ENCODE results near the gene OR2H2. TPM values are rescaled to one million over a fixed set of nuclear protein-coding genes. Genes with fewer than 3 reads are reported as not detected.

The OR2H2 gene
- total RNA-seq, 1 donor from 2014 or later: not detected

DNA sequence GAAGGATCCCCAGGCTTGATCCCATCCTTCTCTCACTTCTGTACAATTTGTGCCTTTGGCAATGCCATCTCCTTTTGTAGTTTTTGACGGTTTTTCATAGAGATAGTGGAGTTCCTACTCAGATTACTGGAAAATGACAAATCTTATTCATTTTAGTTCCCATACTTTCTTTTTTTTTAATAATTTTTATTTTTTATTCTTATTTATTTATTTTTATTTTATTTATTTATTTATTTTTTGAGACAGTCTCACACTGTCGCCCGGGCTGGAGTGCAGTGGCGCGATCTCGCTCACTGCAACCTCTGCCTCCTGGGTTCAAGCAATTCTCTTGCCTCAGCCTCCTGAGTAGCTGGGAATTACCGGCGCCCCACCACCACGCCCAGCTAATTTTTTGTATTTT lies 52.3 kb downstream of the OR2H2 start:
- peaks cover 9% of the 10 kb centered on the region for H3K4me1 Mint-ChIP-seq (ENCODE audit: low read depth, unreplicated experiment)
- H4K20me1 ChIP-seq (ENCODE audit: insufficient read depth, low read length): no peaks in the 10 kb centered on the region
- no peaks in the 10 kb centered on the region for H3K9me3 Mint-ChIP-seq (ENCODE audit: unreplicated experiment)
- H3K4me3 Mint-ChIP-seq (ENCODE audit: unreplicated experiment): no peak overlapping the region
- no peak overlapping the region for H3K9ac ChIP-seq (ENCODE audit: low read length)
- DNase-seq (ENCODE audit: low read depth): no peak
- H3K79me2 ChIP-seq (ENCODE audit: insufficient read depth, low read length): no peaks in the 10 kb centered on the region
- peaks cover 3% of the 10 kb centered on the region for H3K27me3 Mint-ChIP-seq (ENCODE audit: low read depth, unreplicated experiment)
- H3K4me1 ChIP-seq (ENCODE audit: insufficient read depth, low read length): peaks cover 7% of the 10 kb centered on the region
- H3K36me3 ChIP-seq (ENCODE audit: insufficient read depth, low read length): no peaks in the 10 kb centered on the region
- no peak overlapping the region for H3K27ac Mint-ChIP-seq (ENCODE audit: unreplicated experiment)
- H2AFZ ChIP-seq (ENCODE audit: low read depth, low read length): no peak overlapping the region
- H3K27me3 ChIP-seq (ENCODE audit: insufficient read depth, low read length): no peaks in the 10 kb centered on the region
- no peak for FAIRE-seq
- no peak overlapping the region for H3K27ac ChIP-seq (ENCODE audit: low read depth, low read length)
- no peak for TF ChIP-seq EZH2 (IDR thresholded peaks at IDR 0.05; ENCODE audit: insufficient read depth, low read length)
- TF ChIP-seq, protein P1, sequence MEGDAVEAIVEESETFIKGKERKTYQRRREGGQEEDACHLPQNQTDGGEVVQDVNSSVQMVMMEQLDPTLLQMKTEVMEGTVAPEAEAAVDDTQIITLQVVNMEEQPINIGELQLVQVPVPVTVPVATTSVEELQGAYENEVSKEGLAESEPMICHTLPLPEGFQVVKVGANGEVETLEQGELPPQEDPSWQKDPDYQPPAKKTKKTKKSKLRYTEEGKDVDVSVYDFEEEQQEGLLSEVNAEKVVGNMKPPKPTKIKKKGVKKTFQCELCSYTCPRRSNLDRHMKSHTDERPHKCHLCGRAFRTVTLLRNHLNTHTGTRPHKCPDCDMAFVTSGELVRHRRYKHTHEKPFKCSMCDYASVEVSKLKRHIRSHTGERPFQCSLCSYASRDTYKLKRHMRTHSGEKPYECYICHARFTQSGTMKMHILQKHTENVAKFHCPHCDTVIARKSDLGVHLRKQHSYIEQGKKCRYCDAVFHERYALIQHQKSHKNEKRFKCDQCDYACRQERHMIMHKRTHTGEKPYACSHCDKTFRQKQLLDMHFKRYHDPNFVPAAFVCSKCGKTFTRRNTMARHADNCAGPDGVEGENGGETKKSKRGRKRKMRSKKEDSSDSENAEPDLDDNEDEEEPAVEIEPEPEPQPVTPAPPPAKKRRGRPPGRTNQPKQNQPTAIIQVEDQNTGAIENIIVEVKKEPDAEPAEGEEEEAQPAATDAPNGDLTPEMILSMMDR (IDR thresholded peaks at IDR 0.05; ENCODE audit: insufficient read depth, low read depth, low read length): no peak
- H3K4me2 ChIP-seq (ENCODE audit: low read length): no peak overlapping the region
- H3K9me3 ChIP-seq (ENCODE audit: insufficient read depth, low read depth, low read length): no peaks in the 10 kb centered on the region
- no peaks in the 10 kb centered on the region for H3K36me3 Mint-ChIP-seq (ENCODE audit: low read depth, unreplicated experiment)
- H3K4me3 ChIP-seq (ENCODE audit: insufficient read depth, low read depth, low read length): no peak overlapping the region

Other genes with a start within 250 kb of the OR2H2 start
- not detected in 2 replicates for gene OR5V1, start 216.3 kb upstream of the OR2H2 start, total RNA-seq
- not detected in 2 replicates for gene OR12D3, start 209.8 kb upstream of the OR2H2 start, total RNA-seq
- gene OR12D2, start 189.5 kb upstream of the OR2H2 start, total RNA-seq: not detected in 2 replicates
- gene OR12D1, start 170.2 kb upstream of the OR2H2 start, total RNA-seq: not detected in 2 replicates
- not detected in 2 replicates for gene OR10C1, start 145.8 kb upstream of the OR2H2 start, total RNA-seq
- not detected in 2 replicates for gene OR11A1, start 128.1 kb upstream of the OR2H2 start, total RNA-seq
- not detected in 2 replicates for gene OR2H1, start 128.0 kb upstream of the OR2H2 start, total RNA-seq
- gene MAS1L, start 97.2 kb upstream of the OR2H2 start, total RNA-seq: not detected in 2 replicates
- gene UBD, start 25.4 kb upstream of the OR2H2 start, total RNA-seq: 9.9 and 13.2 TPM in 2 replicates
- 61.4 and 66.3 TPM in 2 replicates for gene GABBR1, start 48.1 kb downstream of the OR2H2 start, total RNA-seq
- not detected in 2 replicates for gene MOG, start 72.0 kb downstream of the OR2H2 start, total RNA-seq
- 0.36 and 0.50 TPM in 2 replicates for gene ZFP57, start 96.0 kb downstream of the OR2H2 start, total RNA-seq
- 6.0 and 7.4 TPM in 2 replicates for gene HLA-F, start 138.3 kb downstream of the OR2H2 start, total RNA-seq
- gene HLA-G, start 242.7 kb downstream of the OR2H2 start, total RNA-seq: 0.79 and 0.89 TPM in 2 replicates